GM18498 (cell line): ENCODE data around the gene TMED9.

Experiments
- ATAC-seq: cut with Tn5 transposase; IDR thresholded peaks from one replicate; pipeline ENCODE4 v1.9.1; 2021; ENCODE audit warnings: mild to moderate bottlenecking, moderate library complexity; ENCODE audit not compliant: unreplicated experiment

Gene TMED9

GRCh38 chr5:177576169-177576568 is 15.8 kb upstream of the TMED9 start:
- ATAC-seq = no peak

DNA sequence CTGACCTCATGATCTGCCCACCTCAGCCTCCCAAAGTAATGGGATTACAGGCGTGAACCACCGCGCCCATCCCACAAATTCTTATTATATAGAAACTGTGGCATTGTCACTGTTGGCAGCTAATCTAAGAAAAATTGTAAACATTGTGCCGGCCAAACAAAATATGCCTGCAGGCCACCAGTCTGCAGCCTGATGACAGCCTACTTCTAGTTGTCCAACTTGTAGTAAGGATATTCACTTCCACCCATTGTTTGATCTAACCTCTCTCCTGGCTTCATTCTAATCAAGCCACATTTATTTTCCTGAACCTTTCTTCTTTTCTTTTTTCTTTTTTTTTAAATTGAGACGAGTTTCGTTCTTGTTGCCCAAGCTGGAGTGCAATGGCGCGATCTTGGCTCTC is 13.7 kb upstream of the TMED9 start:
- ATAC-seq = no peak

DNA sequence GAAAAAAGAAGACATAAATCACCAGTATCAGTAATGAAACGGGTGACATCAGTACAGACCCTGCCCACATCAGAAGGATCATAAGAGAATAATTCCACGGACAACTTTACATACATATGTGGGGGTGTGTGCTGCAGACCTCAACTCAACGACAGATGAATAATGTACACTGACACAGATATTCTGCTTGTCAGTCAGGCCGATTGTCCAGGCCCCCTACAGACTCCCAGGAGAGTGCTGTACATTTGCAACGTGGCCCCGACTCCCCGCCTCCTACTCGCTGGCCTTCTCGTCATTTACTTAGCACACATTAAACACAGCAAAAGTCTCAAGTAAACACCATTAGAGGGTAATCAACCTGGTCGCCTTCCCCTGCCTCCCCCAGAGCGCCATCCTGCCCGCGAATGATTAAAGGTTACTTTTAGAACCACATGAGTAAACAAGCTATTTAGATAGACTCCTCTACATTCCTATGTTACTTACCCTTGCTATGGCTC is 3.5 kb upstream of the TMED9 start:
- ATAC-seq = no peak

GRCh38 chr5:177590406-177590805 is 1.6 kb upstream of the TMED9 start:
- no peak for ATAC-seq

DNA sequence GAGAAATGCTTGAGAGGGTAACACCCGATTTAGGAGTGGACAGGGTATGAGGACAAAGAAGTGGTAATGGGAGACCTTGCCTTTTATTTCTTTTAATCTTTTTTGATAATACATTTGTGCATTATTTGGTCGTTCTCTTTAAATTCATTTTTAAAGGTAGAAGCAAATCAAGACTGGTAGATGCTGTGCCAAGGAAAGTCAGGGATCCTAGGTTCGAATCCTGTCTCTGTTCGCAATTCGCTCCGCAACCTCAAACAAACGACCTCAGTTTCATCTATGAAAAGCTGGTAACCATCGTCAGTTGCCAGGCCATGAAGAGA is 353 bp upstream of the TMED9 start:
- ATAC-seq = no peak

GRCh38 chr5:177592905-177593304 is 902 bp downstream of the TMED9 start:
- ATAC-seq = no peak

DNA sequence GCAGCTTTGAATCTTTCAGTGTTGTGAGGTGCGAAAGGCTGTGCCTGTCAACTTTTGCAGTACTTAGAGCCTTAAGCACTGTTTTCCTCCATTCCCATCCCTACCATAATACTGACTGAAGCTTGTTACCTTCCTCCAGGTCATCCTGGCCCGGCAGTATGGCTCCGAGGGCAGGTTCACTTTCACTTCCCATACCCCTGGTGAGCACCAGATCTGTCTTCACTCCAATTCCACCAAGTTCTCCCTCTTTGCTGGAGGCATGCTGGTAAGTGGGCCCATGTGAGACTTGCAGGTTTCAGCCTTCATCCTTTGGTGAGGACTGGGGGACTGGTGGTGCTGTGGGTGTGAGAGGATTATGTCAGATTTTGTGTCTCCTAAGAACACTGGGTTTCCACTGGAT is 1.5 kb downstream of the TMED9 start:
- ATAC-seq = no peak

DNA sequence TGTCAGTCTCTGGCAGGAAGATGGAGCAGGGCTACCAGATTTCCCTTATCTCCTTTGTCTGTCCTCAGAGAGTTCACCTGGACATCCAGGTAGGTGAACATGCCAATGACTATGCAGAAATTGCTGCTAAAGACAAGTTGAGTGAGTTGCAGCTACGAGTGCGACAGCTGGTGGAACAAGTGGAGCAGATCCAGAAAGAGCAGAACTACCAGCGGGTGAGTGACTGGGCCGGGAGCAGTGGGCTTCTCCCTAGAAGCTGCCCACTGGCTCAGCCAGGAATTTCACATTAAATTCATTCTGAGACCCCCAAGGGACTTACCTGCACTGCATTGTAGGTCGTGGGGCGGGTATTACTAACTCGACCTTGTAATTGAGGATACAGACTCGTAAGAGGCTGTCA is 2.1 kb downstream of the TMED9 start:
- no peak for ATAC-seq

DNA sequence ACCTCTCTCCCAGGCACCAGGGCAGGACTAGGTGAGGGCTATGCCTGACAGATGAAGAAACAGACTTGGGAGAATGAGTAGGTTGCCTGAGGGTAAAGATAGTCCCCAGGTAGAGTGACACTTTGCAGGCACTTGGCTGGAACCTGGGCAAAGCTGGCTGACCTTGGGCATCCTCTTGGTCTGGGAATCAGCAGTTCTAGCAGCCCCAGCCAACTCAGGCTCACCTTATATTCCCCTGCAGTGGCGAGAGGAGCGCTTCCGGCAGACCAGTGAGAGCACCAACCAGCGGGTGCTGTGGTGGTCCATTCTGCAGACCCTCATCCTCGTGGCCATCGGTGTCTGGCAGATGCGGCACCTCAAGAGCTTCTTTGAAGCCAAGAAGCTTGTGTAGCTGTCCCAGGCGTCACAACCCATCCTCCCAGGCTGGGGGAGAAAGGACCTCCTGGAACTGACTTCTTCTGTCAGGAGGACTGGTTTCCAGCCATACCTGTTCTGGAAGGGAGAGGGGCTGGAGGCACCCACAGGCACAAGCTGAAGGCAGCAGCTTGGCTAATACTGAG is 3.1 kb downstream of the TMED9 start:
- no peak for ATAC-seq

- no peak for ATAC-seq
Measured at GRCh38 chr5:177595991-177596774, 4.2 kb downstream of the TMED9 start.

GRCh38 chr5:177596775-177597238 is 4.8 kb downstream of the TMED9 start:
- ATAC-seq = no peak

DNA sequence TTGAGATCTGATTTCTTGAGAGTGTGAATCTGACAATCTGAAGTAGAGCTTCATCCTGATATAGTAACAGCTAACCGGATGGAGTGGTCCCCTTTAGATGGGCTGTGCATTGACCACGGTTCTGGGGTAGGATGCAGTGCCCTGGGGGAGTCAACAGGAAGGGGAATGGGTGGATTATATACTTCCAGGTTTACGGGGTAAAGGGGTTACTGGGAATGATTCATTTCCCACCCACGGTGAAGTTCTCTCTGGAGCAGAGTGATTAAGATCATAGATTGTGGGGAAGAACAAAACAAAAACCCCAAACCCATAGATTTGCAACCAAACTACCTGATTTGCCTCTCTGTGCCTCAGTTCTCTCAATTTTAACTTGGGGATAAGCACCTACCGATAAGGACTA is 6.5 kb downstream of the TMED9 start:
- ATAC-seq = no peak

GRCh38 chr5:177599731-177600507 is 7.9 kb downstream of the TMED9 start, which contains the start of gene B4GALT7:
Gene B4GALT7 (plus strand): TSS chr5:177600132. CDS start chr5:177600211, 79 bp downstream.
- ATAC-seq = peak; percentile 88

DNA sequence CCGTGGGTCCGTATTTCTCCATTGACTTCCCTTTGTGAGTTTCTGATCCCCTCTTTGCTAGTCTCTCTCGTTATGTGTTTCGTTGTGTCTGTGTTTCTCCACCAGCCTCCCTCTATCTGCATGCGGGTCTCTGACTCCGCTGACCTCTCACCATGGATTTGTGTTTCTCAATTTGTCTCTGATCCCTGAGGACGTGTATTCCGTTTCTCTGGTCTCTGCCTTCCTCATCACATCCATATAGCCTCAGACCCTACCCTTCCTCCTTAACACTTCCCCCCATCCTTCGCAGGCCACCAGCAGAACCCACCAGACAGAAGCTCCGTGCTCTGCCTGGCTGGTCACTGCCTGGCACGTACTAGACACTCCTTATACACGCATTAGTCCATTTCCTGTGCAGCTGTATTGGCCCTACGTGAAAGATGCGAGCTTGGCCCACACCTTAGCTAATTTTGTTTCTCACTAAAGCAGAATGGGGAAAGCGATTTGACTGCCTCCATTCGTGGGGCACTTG is 8.6 kb downstream of the TMED9 start:
- ATAC-seq = no peak

DNA sequence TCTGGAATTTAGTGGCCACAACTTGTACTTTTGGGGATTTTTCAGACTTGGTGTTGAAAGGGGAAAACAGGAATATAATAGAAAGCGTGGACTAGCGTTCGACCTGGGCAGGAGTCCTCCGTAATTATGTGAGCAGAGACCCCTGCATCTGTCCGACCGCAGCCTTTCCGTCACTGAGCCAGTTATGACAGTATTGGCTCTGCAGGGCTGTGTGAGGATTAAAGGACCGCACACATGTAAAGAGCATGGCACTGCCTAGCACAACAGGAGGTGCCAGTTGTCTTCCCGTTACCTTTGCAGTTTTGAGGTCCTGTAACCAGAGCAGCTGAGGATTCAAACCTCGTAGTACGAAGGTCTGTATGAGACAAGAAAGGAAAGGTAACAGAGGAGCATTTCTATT is 9.1 kb downstream of the TMED9 start:
- no peak for ATAC-seq

GRCh38 chr5:177601577-177602457 is 9.8 kb downstream of the TMED9 start:
- ATAC-seq = no peak

DNA sequence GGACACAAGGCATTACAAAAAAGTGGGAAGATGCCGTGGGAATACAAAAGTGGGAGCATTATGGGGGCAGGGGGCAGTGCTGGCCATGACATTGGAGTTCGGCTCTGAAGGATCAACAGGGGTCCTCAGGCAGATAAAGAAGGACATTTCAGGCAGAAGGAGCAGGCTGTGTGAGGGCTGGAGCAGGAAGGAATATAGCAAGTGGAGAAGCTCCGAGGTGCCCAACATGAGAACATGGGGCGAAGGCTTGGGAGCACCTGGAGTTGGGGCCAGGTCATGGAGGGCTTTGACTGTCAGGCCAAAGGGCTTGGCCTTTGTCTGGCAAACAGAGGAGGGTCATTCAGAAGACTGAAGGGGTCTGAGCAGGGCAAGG is 10.4 kb downstream of the TMED9 start:
- ATAC-seq = no peak

DNA sequence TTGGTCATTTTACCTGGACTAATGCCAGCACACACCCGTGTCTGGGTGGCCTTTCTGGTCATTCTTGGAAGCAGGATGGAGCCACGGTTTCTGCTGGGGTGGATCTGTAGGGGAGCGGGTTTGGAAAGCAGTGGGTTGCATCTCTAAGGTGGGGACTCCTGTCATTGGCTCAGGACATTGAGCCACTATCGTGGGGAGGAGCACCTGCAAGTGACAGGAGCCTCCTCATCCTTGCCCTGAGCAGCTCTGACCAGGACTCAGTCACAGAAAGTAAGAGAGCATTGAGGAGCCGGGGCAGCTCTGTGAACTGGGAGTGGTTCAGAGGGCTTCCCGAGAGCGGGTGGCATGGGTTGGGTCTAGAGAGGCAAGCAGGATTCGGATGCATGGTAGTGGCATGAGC is 11.6 kb downstream of the TMED9 start:
- no peak for ATAC-seq

DNA sequence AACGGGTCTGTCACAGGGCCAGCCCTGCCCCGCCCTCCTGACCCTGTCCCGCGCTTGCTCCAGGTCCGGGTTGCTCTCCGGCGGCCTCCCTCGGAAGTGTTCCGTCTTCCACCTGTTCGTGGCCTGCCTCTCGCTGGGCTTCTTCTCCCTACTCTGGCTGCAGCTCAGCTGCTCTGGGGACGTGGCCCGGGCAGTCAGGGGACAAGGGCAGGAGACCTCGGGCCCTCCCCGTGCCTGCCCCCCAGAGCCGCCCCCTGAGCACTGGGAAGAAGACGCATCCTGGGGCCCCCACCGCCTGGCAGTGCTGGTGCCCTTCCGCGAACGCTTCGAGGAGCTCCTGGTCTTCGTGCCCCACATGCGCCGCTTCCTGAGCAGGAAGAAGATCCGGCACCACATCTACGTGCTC is 12.1 kb downstream of the TMED9 start:
- no peak for ATAC-seq

GRCh38 chr5:177604656-177605055 is 12.7 kb downstream of the TMED9 start:
- no peak for ATAC-seq

DNA sequence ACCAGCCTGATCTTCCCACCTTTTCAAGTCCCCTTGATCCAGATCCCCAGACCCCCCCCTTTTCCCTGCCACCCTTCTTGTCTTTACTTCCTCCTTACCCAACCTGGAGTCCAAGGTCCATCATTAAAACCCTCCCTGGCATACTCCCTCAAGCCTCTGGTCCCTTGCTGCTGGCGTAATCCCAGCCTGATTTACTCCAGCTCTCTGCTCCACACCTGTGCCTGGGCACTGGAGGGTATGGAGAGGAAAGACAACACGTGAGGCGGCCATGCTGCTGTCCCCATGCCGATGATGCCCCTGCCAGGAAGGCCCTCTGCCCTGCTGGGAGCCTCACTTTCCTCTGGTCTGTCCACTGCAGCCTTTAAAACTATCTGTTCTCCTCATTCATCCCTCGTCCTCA is 13.1 kb downstream of the TMED9 start:
- ATAC-seq = no peak
